SU-DHL-6 (cell line): Measurements from ENCODE around the gene C1QB.

ENCODE experiments used
- H2AFZ ChIP-seq: fragments of 200-600 bp; sonication (generic); 2 replicates; pipeline ENCODE4 v1.6.1; 2014; ENCODE audit warnings: low read depth, mild to moderate bottlenecking, moderate library complexity, mixed read lengths, antibody characterized with exemption, low read length; ENCODE audit not compliant: severe bottlenecking
- H3F3A ChIP-seq: fragments of 200-600 bp; shearing (Covaris generic); 2 replicates; pipeline ENCODE4 v1.6.0; 2016; ENCODE audit warnings: antibody characterized with exemption, mild to moderate bottlenecking; ENCODE audit not compliant: insufficient read depth
- H3K27ac ChIP-seq: fragments of 200-600 bp; sonication (generic); 2 replicates; pipeline ENCODE4 v1.5.1; 2016; ENCODE audit warnings: low read depth, mild to moderate bottlenecking, low read length, moderate library complexity, mixed read lengths
- H3K27me3 ChIP-seq: fragments of 200-600 bp; sonication (generic), shearing (Covaris generic); 2 replicates; pipeline ENCODE4 v1.6.0; 2014; ENCODE audit warnings: mild to moderate bottlenecking, low read length
- H3K36me3 ChIP-seq: fragments of 200-600 bp; sonication (generic); 2 replicates; pipeline ENCODE4 v1.6.1; 2014; ENCODE audit warnings: mild to moderate bottlenecking, low read length, mixed read lengths
- H3K4me2 ChIP-seq: fragments of 300-600, 200-600 bp; shearing (Covaris generic), sonication (generic); 2 replicates; pipeline ENCODE4 v1.6.0; 2014; ENCODE audit warnings: low read length, low read depth, mild to moderate bottlenecking; ENCODE audit not compliant: poor library complexity, severe bottlenecking
- H3K4me3 ChIP-seq: fragments of 200-600 bp; sonication (generic); 2 replicates; pipeline ENCODE4 v1.5.1; 2014; ENCODE audit warnings: antibody characterized with exemption, low read length, mild to moderate bottlenecking, mixed read lengths; ENCODE audit not compliant: insufficient read depth, poor library complexity, severe bottlenecking
- H3K79me2 ChIP-seq: fragments of 200-600 bp; sonication (generic); 2 replicates; pipeline ENCODE4 v1.6.1; 2014; ENCODE audit warnings: mild to moderate bottlenecking, low read length, moderate library complexity; ENCODE audit not compliant: insufficient read depth
- H3K9ac ChIP-seq: fragments of 200-600 bp; sonication (generic); 2 replicates; pipeline ENCODE4 v1.7.0; 2014; ENCODE audit warnings: mild to moderate bottlenecking, low read length
- H3K9me2 ChIP-seq: fragments of 200-600 bp; sonication (generic); replicated peaks from 2 replicates; pipeline ENCODE4 v1.6.1; 2014; ENCODE audit warnings: low read length; ENCODE audit not compliant: insufficient read depth
- H3K9me3 ChIP-seq: fragments of 200-600 bp; sonication (generic); 2 replicates; pipeline ENCODE4 v1.6.1; 2014; ENCODE audit warnings: low read length, mixed read lengths; ENCODE audit not compliant: insufficient read depth
- H4K20me1 ChIP-seq: fragments of 200-600 bp; sonication (generic); 2 replicates; pipeline ENCODE4 v1.6.1; 2014; ENCODE audit warnings: low read depth, mild to moderate bottlenecking, antibody characterized with exemption, low read length, moderate library complexity, mixed read lengths
- CTCF ChIP-seq: fragments of 200-600 bp; sonication (generic); IDR thresholded peaks from one replicate; pipeline ENCODE4 v1.5.1; 2017; ENCODE audit warnings: antibody characterized with exemption, mild to moderate bottlenecking, low read length, moderate library complexity; ENCODE audit not compliant: insufficient read depth, poor library complexity, severe bottlenecking
- EZH2phosphoT487 ChIP-seq: fragments of 200-600 bp; sonication (generic), shearing (Covaris generic); conservative IDR thresholded peaks from 2 replicates; pipeline ENCODE4 v1.6.1; 2018; ENCODE audit warnings: mild to moderate bottlenecking, antibody characterized with exemption, low read length, moderate library complexity, mixed read lengths

Gene C1QB

DNA sequence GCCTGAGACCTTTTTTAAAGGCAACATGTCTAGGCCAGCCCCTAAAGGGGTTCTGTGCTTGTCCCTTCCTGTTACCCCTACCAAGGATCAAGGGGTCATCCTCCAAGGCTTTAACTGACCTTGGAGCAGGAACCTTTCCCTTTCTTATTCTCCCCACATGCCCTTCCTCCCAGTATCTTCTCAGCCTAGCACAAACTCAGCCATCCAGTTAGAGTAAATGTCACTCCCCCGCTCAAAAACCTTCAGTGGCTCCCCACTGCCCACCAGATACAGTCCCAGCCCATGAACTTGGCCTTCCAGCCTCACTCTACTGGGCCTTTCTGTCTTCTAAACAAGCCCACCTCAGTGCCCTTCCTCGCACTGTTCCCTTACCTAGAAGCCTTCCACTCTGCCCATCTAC is 8.8 kb downstream of the C1QB start:
- TF ChIP-seq CTCF (no peak), EZH2phosphoT487 (no peak)
- Histone ChIP-seq H3K4me3 (no peak overlapping the region), H4K20me1 (no peaks in the 10 kb centered on the region), H2AFZ (no peak overlapping the region), H3F3A (no peaks in the 10 kb centered on the region), H3K79me2 (no peaks in the 10 kb centered on the region), H3K9me3 (no peaks in the 10 kb centered on the region), H3K27ac (no peak overlapping the region), H3K9ac (no peak overlapping the region), H3K27me3 (no peaks in the 10 kb centered on the region), H3K36me3 (no peaks in the 10 kb centered on the region), H3K9me2 (no peaks in the 10 kb centered on the region), H3K4me2 (no peak overlapping the region)

- no peaks in the 10 kb centered on the region for H4K20me1 ChIP-seq
- H3K9me3 ChIP-seq, result no peaks in the 10 kb centered on the region
- no peak overlapping the region for H2AFZ ChIP-seq
These were observed 9.3 kb downstream of the C1QB start for GRCh38 chr1:22662318-22662717.

GRCh38 chr1:22662986-22663408 is 10.0 kb downstream of the C1QB start:
- no peak for TF ChIP-seq CTCF
- TF ChIP-seq EZH2phosphoT487, result no peak
- H2AFZ ChIP-seq, result no peak overlapping the region
- no peak overlapping the region for H3K4me3 ChIP-seq
- H3K27ac ChIP-seq, result no peak overlapping the region
- H3K9me3 ChIP-seq, result no peaks in the 10 kb centered on the region
- no peaks in the 10 kb centered on the region for H3F3A ChIP-seq
- H3K9ac ChIP-seq, result no peak overlapping the region
- no peaks in the 10 kb centered on the region for H3K9me2 ChIP-seq
- no peaks in the 10 kb centered on the region for H3K79me2 ChIP-seq
- no peaks in the 10 kb centered on the region for H3K27me3 ChIP-seq
- no peaks in the 10 kb centered on the region for H4K20me1 ChIP-seq
- H3K4me2 ChIP-seq, result no peak overlapping the region
- no peaks in the 10 kb centered on the region for H3K36me3 ChIP-seq

More at GRCh38 chr1:22662318-22662717, 9.3 kb downstream of the C1QB start:
- no peaks in the 10 kb centered on the region for H3F3A ChIP-seq
- no peak overlapping the region for H3K4me2 ChIP-seq
- no peak overlapping the region for H3K4me3 ChIP-seq
- no peaks in the 10 kb centered on the region for H3K27me3 ChIP-seq
- no peak overlapping the region for H3K27ac ChIP-seq
- no peak overlapping the region for H3K9ac ChIP-seq
- H3K79me2 ChIP-seq, result no peaks in the 10 kb centered on the region
- no peaks in the 10 kb centered on the region for H3K9me2 ChIP-seq
- no peaks in the 10 kb centered on the region for H3K36me3 ChIP-seq
- TF ChIP-seq CTCF, result no peak
- no peak for TF ChIP-seq EZH2phosphoT487
